Heart left ventricle (tissue), 13 donors: ENCODE results near the gene CEP63.

Experiments
- POLR2A ChIP-seq, 2 donors: fragments of 450-650 bp; IDR thresholded peaks; one replicate each; pipeline ENCODE4 v1.6.1; 2017; ENCODE audit warnings: antibody characterized with exemption in 2 of 2, mild to moderate bottlenecking in 2 of 2, moderate library complexity in 2 of 2
- TF ChIP-seq, protein P1 (sequence below), 12 donors: fragments of 200-600 bp; sonication (generic) in 4 of 12; IDR thresholded peaks; one replicate each; pipeline versions ENCODE4 v1.5.0 to v1.8.0; 2018 to 2022; ENCODE audit warnings: antibody characterized with exemption in 12 of 12, mild to moderate bottlenecking in 5 of 12
- donor health status: ischemic (EF 13 %, LVEDD 7.1; RV severe dilation, severe dysfunction).
- donor health status: DM: no; HTN: yes; CAD: no.
- donor health status: DM: no; HTN: no; CAD: no.
- donor health status: ischemic (EF 25% LVEDD 6.9; RV normal size, moderate dysfunction).
- donor health status: ischemic (EF 25% LVEDD 5.7; RV mildly dilated, moderate dysfunction).
- donor health status: ischemic (EF 35%, LVEDD 5.7; RV mildly dilated, moderate dysfunction).
- donor health status: nonischemic (EF 11% LVEDD 7.7; RV severe dilation, severe dysfunction).
- donor health status: DM: yes; HTN: yes; CAD: no.
- donor health status: PGD.
- donor health status: ischemic (EF 29% LVEDD 5.4; RV normal size, mild dysfunction).
- donor health status: nonischemic (EF 23%, LVEDD 6.1; RV moderate dilation, normal function).

DNA sequence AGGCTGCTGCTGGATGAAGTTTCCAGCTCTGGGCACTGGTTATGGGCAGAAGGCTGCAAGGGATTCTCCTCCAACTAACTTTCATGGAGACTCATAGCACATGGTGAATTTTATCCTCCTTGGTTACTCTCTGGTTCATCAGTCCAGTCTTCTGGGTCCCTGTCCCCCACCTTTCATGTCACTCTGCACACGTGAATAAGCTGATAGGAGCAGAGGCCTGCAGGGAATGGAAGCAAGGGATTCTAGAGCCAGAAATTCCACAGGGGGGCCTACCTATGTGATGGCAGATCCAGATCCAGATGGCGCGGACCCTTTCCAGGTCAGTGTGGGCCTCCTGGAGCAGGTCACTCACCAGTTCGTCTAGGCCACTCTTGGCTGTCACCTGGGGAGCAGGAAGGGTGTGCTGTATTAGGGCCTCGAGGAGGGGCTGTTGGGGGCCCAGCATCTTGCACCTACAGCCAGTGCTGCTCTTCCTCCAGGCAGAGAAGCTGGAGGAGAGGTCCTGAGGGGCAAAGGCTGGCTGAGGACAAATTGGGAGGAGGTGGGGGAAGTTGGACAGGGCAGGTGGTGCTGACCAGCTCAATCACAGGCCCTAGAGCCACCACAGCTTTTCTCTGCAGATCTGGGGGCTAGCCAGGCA is 134.7 kb downstream of the CEP63 start:
- no peak for TF ChIP-seq POLR2A (IDR thresholded peaks at IDR 0.05)
- TF ChIP-seq, protein P1, sequence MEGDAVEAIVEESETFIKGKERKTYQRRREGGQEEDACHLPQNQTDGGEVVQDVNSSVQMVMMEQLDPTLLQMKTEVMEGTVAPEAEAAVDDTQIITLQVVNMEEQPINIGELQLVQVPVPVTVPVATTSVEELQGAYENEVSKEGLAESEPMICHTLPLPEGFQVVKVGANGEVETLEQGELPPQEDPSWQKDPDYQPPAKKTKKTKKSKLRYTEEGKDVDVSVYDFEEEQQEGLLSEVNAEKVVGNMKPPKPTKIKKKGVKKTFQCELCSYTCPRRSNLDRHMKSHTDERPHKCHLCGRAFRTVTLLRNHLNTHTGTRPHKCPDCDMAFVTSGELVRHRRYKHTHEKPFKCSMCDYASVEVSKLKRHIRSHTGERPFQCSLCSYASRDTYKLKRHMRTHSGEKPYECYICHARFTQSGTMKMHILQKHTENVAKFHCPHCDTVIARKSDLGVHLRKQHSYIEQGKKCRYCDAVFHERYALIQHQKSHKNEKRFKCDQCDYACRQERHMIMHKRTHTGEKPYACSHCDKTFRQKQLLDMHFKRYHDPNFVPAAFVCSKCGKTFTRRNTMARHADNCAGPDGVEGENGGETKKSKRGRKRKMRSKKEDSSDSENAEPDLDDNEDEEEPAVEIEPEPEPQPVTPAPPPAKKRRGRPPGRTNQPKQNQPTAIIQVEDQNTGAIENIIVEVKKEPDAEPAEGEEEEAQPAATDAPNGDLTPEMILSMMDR (IDR thresholded peaks at IDR 0.05) = no peak
